Fibroblast of villous mesenchyme (primary cell): ENCODE data around the gene PRR33. TPM values are rescaled to one million over a fixed set of nuclear protein-coding genes. Genes with fewer than 3 reads are reported as not detected.

Experiments
- DNase-seq: peaks from one replicate; pipeline ENCODE4 v3.0.0-alpha.2; 2010; ENCODE audit warnings: low read depth
- H3K4me3 ChIP-seq: 2 replicates; pipeline ENCODE4 v1.5.1; 2011; ENCODE audit warnings: low read depth, mild to moderate bottlenecking, low read length
- total RNA-seq: library from RNA; depleted of rRNA; stranded (reverse); fragments of >200 nt; gene quantifications from 2 replicates; pipeline ENCODE4 v1.2.3, GENCODE V29; 2012
- TF ChIP-seq, protein P1 (sequence below): IDR thresholded peaks from 2 replicates; pipeline ENCODE4 v1.5.1; 2012; ENCODE audit warnings: low read depth, mild to moderate bottlenecking, low read length; ENCODE audit not compliant: insufficient read depth

PRR33 gene
- total RNA-seq, 1 donor, result not detected

DNA sequence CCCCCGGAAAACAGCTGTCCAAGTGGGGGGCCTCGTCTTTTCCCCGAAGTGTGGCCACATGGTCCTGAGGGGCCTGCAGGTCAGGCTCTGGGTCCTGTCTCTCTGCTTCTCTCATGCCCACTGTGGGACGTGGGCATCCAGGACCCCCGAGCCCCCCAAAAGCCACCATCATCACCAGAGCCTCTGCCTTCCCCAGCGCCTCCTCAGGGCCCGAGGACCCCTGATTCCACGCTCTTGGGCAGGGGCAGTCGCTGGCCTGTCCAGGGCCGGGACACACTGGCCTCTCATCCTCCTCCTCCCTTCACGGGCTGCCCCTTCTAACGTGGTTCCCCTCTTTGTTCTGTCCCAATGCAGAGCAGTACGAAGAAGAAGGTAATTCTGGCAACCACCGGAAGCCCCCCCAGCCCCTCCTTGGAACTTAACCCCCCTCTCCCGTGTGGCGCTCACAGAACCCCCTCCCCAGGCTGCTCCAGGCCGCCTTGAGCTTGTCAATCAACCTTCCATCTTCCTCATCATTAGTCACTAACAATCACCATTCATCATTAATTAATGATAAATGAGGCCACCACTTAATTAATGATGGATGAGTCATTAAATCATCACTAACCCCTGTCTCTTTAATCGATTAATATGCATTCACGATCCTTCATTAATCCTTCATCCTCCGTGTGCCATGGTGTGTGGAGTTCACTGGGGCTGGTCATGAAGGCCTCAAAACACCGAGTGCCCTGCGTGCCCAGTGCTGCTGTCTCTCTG, 31.7 kb upstream of the PRR33 start:
- TF ChIP-seq, protein P1, sequence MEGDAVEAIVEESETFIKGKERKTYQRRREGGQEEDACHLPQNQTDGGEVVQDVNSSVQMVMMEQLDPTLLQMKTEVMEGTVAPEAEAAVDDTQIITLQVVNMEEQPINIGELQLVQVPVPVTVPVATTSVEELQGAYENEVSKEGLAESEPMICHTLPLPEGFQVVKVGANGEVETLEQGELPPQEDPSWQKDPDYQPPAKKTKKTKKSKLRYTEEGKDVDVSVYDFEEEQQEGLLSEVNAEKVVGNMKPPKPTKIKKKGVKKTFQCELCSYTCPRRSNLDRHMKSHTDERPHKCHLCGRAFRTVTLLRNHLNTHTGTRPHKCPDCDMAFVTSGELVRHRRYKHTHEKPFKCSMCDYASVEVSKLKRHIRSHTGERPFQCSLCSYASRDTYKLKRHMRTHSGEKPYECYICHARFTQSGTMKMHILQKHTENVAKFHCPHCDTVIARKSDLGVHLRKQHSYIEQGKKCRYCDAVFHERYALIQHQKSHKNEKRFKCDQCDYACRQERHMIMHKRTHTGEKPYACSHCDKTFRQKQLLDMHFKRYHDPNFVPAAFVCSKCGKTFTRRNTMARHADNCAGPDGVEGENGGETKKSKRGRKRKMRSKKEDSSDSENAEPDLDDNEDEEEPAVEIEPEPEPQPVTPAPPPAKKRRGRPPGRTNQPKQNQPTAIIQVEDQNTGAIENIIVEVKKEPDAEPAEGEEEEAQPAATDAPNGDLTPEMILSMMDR, result no peak
- no peak overlapping the region for H3K4me3 ChIP-seq
- DNase-seq, result no peak

DNA sequence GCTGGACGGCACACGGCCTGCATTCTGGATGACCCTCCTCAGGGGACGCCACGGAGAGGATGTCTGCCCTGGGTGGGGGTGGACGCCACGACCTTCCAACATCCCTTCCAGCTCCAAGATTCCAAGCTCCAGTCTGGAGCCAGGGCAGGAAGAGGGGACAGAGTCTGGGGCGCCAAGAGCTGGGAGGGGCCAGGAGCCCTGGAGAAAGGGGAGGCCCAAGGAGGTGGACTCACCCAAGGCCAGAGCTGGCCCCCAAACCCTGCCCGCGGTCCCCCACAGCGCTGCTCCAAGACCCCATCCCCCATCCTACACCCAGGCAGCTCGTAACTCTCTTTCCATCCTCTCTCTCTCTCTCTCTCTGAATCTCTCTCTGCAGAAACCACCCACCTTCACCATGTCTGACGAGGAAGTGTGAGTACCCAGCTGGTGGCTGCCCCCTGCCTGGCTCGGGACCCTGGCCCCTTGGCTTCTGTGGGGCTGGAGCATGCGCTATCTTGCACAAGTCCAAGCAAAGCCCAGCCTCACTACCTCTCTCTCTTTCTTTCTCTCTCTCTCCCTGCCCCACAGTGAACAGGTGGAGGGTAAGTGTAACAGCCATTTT, 30.9 kb upstream of the PRR33 start:
- no peak for DNase-seq
- TF ChIP-seq, protein P1, result no peak
- no peak overlapping the region for H3K4me3 ChIP-seq

DNA sequence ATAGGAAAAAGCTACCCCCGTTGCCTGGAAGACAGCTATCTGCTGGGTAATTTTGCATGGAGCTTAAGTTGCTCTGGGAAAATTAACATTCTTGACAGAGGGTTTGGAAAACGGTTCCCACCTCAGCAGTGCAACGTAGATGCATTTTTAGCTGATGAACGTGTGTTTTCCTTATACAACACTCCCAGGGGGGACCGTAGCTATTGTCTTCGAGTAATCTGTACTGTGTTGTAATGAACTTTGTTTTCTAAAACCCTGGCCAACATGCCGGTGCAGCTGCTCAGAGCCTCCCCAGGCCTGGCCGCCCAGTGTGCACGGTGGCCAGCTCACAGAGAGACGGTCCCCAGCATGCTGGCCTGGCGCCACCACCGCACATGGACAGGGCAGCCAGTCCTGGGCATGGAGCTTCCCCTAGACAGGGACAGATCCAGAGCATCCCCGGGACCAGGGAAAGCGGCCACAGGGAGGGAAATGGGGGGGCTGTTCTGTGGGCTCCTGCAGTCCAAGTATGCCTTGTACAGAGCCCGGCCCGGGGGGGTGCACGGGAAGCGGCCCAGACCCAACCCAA, 30.0 kb upstream of the PRR33 start:
- H3K4me3 ChIP-seq, result no peak overlapping the region
- no peak for DNase-seq
- TF ChIP-seq, protein P1, result no peak

DNA sequence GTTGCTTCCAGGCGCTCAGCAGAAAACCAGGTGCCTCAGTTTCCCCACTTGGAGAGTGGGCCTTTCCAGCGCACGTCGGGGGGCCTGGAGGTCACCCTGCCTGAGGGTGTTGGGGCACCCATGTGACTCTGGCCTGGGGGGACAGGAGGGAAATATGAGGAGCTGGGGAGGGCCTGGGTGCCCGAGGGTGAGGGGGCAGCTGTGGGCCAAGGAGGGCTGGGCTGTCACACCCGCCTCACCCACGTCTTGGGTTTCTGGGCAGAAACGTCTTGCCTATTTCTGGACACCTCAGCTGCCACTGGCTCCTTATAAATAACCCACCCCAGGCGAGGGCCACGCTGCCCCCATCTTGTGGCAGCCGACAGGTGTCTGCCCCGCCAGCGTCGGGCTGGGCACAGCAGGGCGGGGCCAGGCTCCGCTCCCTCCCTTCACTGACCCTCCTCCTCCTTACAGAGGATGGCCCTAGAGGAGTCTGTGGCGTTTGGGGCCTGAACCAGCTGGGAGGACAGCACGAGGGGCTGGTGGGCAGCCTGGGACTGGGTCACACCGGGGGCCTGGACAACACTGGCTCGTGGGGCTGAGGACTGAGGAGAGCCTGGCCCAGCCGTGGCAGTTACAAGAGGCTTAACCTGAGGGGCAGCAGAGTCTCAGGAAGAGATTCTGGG, 29.3 kb upstream of the PRR33 start:
- TF ChIP-seq, protein P1, result no peak
- DNase-seq, result no peak
- no peak overlapping the region for H3K4me3 ChIP-seq

DNA sequence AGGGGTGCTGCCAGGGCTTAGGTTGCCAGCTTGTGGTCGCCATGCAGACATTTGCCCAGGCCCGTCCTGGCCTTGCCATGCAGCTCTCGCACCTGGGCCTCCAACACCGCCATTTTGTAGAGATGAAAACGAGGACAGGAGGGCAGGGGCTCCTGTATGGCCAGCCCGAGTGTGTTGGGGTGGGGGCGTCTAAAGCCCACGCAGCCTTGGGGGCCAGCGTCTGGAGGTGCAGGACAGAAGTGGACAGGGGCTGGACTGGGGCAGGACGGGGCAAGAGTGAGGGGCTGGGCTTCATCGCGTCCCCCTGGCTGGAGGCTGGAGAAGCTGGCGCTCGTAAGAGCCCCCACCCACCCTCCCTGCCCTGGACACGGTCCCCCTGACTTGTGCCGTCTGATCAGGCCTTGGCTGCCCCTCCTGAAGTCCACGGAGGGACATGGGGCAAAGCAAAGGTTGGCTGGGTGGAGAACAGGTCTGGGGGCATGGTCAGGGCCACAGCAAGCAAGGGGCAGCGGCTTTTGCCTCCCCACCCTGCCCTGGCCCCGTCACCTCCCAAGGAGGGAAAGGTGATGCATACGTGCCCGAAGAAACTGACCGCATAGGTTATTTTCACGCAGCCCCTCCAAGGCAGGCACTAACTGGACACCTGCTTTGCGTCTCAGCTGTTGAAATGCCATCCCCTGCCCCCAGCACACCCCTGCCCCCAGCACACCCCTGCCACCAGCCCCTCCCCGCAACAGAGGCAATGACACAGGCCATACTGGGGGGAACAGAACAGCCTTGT, 28.6 kb upstream of the PRR33 start:
- TF ChIP-seq, protein P1, result no peak
- no peak for DNase-seq
- no peak overlapping the region for H3K4me3 ChIP-seq

DNA sequence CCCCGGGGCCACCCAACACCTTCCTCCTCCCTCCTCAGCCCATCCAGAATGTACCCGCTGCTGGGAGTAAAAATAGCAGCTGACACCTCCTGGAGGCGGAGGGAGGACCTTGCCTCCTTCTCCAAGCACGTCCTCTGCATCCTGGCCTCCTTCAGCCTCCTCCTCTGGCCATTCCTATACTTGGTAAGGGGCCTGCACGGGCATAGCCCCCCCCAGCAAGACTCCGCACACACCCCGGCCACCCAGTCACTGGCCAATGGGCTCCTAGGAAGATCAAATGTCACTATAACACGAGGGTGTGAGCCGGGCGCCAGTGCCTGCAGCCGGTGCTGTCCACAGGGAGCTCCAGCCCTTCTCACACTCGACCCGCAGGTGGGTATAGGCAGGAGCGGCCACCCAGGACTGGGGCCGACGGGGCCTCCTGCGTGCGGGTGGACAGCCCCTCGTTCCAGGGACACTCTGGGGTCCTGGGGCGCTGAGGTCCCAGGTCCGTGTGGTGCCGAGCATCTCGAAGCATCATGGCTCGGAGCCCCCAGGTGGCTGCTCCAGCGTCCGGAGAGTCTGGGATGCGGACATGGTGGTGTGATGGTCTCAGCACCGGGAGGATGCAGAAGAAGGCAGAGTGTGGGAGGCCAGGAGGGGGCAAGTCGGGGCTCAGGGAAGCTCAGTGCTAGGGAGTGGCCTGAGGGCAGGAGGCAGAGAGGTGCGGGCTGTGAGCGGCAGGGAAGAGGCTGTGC, 27.9 kb upstream of the PRR33 start, which contains the start of gene TNNT3:
Gene TNNT3, plus strand, starts transcription at position 313 of the 737 bp plus-strand sequence. CDS start 3,172 bp downstream, outside the sequence.
- H3K4me3 ChIP-seq, result no peak within 1 kb of the TSS
- TF ChIP-seq, protein P1, result peak; percentile 13
- no peak for DNase-seq
